ENCODE measurements around the gene GXYLT2.
"Not testable (repeated sequence)": the region's sequence is repeated elsewhere in the genome, so short reads cannot be mapped to it uniquely, and the experiment has no call there.

Gene GXYLT2

DNA sequence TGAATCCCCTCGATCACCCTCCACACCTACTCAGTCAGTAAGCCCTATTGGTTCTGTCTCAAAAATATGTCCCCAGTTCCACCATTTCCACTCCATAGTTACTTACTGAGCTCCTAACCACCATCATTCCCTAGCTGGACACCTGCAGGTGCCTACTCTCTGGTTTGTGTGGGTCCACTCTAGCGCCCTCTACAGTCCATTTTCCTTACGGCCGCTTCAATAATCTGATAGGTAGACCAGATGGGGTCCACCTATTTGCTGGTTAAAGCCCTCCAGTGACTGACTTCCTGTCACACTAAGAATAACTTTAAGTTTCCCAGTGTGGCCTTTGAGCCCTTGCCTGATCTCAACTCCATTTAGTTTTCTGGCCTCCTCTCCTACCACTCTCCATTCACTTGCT is 5.0 kb downstream of the GXYLT2 start:
- DNase-seq: peak; percentile 33

GRCh38 chr3:72894976-72895552 is 7.2 kb downstream of the GXYLT2 start:
- no peak for DNase-seq

DNA sequence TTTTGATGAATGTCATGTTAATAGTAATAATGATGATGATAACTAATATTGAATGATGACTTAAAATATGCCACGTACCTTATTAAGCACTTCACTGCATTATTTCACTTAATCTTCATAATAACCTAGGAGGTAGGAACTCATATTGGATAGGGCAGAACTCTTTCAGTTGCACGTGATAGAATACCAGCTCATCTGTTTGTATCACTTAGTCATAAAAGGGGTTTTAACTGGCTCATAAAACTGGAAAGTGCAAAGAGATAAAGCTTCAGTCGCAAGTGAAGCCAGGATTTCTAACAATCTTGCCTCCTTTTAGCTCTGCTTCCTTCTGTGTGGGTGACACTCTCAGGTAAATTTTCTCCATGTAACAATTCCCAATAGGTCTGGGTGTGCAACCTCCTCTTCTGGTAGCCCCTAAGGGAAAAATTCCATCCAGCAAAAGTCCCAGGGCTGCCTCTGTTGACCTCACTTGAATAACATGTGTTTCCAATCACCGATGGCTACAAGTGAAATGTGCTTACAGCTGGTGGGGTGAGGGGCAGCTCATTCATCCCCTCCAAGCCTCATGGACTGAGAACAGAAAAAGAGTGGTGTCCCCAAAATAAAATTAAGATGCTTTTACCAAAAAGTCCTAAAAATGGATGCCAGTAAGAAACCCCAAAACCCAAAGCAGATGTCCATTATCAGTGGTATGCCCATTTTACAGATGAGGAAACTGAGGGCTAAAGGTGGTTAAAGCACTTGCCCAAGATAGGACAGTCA is 9.3 kb downstream of the GXYLT2 start:
- DNase-seq: no peak

GRCh38 chr3:72897758-72898007 is 9.8 kb downstream of the GXYLT2 start:
- DNase-seq: no peak

GRCh38 chr3:72899349-72899765 is 11.5 kb downstream of the GXYLT2 start:
- DNase-seq: no peak

- DNase-seq: no peak
These were observed 12.2 kb downstream of the GXYLT2 start for GRCh38 chr3:72900048-72900447.

GRCh38 chr3:72901840-72902239 is 14.0 kb downstream of the GXYLT2 start:
- DNase-seq: no peak

GRCh38 chr3:72903004-72903403 is 15.2 kb downstream of the GXYLT2 start:
- DNase-seq: no peak

DNA sequence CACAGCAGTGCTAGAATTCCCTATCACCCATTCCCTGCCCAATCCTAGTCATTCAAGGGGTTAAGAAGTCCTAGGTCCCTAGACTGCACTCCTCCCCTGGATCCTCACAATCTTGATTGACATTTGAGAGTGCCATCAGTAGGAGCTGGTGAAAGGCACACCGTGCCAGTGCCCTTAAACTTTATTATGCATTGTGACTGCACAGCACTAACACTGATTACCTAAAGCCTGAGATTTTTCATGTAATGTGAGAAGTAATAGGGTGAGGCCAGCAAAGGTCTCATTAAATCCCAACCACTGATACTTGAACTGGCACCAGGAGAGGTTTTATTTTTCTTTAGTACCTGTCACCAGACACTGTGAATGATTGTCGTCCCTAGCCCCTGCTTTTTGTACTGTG is 16.3 kb downstream of the GXYLT2 start:
- DNase-seq: no peak

DNA sequence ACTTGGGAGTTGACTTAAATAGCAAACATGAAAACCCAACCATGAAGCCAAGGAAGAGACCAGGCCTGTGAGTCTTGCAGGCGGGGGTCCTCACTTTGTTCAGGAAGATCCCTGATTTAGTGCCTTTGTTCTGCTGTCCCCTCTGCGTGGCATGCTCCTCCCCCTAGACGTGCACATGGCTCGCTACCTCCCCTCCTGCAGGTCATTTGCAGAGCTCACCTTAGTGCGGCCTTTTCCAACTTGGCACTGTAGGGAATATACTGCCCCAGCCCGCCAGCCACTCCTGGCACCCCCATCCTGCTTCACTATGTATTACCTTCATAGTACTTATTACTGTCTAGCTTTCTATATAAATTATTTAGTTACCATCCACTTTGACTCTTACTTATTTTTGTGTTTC is 18.3 kb downstream of the GXYLT2 start:
- no peak for DNase-seq

GRCh38 chr3:72907131-72907711 is 19.4 kb downstream of the GXYLT2 start:
- DNase-seq: no peak

GRCh38 chr3:72907731-72908620 is 20.1 kb downstream of the GXYLT2 start:
- DNase-seq: no peak

- DNase-seq: no peak
These were observed 21.7 kb downstream of the GXYLT2 start for GRCh38 chr3:72909591-72909990.

DNA sequence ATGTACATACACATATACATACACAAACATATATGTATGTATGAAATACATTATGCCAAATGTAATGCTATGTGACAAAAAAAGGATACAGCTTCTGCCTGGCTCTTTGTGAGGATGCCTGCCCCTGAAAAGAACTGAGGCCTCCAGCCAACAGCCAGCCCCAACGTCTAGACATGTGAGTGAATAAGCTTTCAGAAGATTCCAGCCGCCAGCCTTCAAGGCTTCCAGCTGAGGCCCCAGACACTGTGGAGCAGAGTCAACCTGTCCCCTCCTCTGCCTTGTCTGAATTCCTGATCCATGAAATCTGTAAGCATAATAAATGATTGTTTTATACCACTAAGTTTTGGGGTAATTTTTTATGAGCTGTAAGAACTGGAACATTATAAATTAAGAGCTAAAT is 24.7 kb downstream of the GXYLT2 start:
- DNase-seq: no peak

DNA sequence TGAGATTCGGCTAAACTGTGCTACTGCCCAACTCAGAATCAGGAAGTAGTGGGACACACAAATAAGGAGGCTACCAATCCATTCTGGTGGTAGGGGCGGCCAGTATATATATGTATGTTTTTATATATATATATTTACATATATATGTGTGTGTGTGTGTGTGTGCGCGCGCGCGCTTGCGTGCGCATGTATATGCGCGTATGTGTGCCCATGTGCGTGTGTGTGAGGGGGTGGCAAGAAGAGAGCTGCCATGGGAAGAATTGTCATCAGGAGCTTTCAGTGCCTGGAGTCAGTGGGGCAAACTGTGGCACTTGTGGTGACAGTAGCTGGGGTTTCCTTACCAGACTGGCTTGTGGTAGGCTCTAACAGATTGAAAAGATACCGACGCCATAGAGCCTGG is 26.5 kb downstream of the GXYLT2 start:
- no peak for DNase-seq

DNA sequence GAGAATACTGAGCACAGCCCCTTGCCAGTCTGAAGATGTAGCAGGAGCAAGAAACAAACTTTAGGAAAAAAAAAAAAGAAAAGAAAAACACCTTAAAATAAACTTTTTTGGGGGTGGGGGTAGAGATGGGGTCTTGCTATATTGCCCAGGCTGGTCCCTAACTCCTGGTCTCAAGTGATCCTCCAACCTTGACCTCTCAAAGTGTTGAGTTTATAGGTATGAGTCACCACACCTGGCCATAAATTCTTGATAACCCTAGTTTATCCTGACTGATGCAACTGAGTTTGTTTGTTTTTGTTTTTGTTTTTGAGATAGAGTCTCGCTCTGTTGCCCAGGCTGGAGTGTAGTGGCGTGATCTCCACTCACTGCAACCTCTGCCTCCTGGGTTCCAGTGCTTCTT is 28.4 kb downstream of the GXYLT2 start:
- DNase-seq: no peak

- no peak for DNase-seq
These were observed 31.7 kb downstream of the GXYLT2 start for GRCh38 chr3:72919520-72919919.

DNA sequence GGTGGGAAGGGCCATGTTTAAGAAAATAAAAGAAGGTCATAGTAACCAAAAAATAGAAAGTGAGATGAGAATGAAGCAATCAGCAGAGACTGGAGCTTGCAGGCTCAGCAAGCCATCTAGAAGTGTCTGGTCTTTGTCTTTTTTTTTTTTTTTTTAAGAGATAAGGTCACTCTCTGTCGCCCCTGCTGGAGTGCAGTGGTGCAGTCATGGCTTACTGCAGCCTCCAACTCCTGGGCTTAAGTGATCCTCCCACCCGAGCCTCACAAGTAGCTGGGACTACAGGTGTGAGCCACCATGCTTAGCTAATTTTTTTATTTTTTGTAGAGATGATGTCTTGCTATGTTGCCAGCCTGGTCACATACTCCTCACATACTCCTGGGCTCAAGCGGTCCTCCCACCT is 36.2 kb downstream of the GXYLT2 start:
- DNase-seq: peak; percentile 18

DNA sequence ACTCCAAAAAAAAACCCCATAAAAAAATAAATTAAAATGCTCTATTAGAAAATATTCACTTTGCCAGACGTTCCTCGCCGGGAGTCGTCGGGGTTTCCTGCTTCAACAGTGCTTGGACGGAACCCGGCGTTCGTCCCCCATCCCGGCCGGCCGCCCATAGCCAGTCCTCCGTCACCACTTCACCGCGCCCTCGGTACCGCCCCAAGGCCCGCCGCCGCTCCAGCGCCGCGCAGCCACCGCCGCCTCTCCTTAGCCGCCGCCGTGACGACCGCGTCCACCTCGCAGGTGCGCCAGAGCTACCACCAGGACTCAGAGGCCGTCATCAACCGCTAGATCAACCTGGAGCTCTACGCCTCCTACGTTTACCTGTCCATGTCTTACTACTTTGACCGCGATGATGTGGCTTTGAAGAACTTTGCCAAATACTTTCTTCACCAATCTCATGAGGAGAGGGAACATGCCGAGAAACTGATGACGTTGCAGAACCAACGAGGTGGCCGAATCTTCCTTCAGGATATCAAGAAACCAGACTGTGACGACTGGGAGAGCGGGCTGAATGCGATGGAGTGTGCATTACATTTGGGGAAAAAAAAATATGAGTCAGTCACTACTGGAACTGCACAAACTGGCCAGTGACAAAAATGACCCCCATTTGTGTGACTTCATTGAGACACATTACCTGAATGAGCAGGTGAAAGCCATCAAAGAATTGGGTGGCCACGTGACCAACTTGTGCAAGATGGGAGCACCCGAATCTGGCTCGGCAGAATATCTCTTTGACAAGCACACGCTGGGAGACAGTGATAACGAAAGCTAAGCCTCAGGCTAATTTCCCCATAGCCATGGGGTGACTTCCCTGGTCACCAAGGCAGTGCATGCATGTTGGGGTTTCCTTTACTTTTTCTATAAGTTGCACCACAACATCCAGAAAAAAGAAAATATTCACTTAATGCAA is 41.2 kb downstream of the GXYLT2 start:
- DNase-seq: not testable (repeated sequence)

DNA sequence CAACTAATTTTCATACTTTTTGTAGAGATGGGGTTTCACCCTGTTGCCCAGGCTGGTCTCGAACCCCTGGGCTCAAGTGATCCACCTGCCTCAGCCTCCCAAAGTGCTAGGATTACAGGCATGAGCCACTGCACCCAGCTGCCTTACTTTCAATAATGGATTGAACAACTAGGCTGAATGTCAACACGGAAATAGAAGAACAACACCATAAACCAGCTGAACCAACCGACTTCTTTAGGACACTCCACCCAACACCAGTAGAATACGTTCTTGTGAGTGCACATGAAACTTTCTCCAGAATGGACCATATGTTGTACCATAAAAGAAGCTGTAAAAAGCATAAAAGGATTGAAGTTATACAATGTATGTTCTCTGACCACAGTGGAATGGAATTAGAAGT is 42.9 kb downstream of the GXYLT2 start:
- DNase-seq: no peak

DNA sequence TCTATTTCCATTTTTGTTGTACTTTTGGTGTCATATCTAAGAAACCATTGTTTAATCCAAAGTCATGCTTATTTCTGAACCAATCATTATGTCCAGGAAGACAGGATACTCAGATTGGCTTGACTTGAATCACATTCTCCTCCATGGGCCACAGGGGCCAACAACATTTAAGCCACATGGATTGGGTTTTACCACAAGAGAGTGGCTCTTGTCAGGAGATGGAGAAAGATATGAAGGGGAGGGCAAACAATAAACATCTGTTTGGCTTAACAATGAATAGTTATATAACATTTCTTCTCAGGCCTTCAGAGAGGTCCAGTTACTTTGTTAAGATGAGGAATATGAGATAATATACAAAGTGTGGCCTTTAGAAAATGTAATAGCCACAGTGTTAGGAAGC is 44.6 kb downstream of the GXYLT2 start:
- DNase-seq: no peak

- DNase-seq: peak; percentile 27
These were observed 50.8 kb downstream of the GXYLT2 start for GRCh38 chr3:72938471-72939265.
